ENCODE results near the gene S100P.

The S100P gene

GRCh38 chr4:6722891-6723290, 29.2 kb downstream of the S100P start:
- no peak for TF ChIP-seq TEAD4 (IDR thresholded peaks at IDR 0.05)

- TF ChIP-seq EP300 (IDR thresholded peaks at IDR 0.05; ENCODE audit: borderline replicate concordance) (no peak), TCF12 (IDR thresholded peaks at IDR 0.05; ENCODE audit: low read depth) (no peak), TEAD4 (IDR thresholded peaks at IDR 0.05) (no peak), NFIC (IDR thresholded peaks at IDR 0.05) (no peak), EGR1 (IDR thresholded peaks at IDR 0.05) (no peak), MAX (IDR thresholded peaks at IDR 0.05) (no peak), RAD21 (IDR thresholded peaks at IDR 0.05; ENCODE audit: low read depth) (no peak), TAF1 (IDR thresholded peaks at IDR 0.05; ENCODE audit: low read depth) (no peak), FOXM1 (IDR thresholded peaks at IDR 0.05; ENCODE audit: borderline replicate concordance, low read depth) (no peak), ZBTB7A (IDR thresholded peaks at IDR 0.05; ENCODE audit: low read depth) (no peak), YY1 (IDR thresholded peaks at IDR 0.05; ENCODE audit: low read depth) (no peak), CEBPB (IDR thresholded peaks at IDR 0.05) (no peak), USF1 (IDR thresholded peaks at IDR 0.05) (no peak), CREB1 (IDR thresholded peaks at IDR 0.05; ENCODE audit: low read depth) (no peak), REST (IDR thresholded peaks at IDR 0.05; ENCODE audit: low read depth) (no peak)
These were observed 30.2 kb downstream of the S100P start for GRCh38 chr4:6723851-6724250.

DNA sequence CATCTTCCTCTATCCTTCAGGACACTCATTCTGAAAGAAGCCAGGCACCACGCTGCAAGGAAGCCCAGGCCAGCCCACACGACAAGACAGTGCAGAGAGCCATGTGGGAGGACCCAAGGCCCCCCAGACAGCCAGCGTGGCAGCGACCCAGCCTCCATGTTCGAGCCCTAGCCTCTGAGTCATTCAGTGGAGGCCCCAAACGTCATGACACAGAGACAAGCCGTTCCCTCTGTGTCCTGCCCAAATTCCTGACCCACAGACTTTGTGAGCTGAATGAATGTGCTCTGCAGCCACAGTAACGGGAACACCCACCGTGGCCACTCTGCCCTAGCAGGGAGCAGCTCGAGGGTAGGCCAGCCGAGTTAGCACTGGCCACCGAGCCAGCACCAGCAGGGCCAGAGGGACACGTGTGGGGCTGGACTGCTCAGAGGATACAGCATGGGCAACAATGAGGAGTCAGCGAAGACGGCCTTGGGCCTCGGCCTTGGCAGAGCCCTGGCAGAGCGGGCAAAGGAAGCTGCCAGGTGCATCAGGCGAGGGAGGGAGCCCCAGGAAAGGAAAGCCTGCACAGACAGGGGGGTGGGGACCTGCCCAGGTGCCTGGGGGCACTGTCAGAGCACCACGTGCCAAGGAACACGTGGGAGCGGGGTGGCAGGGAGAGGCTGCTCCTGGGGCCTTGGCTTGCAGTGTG, 30.9 kb downstream of the S100P start:
- TF ChIP-seq TAF1 (IDR thresholded peaks at IDR 0.05; ENCODE audit: low read depth) (no peak), YY1 (IDR thresholded peaks at IDR 0.05; ENCODE audit: low read depth) (no peak), CEBPB (IDR thresholded peaks at IDR 0.05) (no peak), FOXM1 (IDR thresholded peaks at IDR 0.05; ENCODE audit: borderline replicate concordance, low read depth) (no peak), CREB1 (IDR thresholded peaks at IDR 0.05; ENCODE audit: low read depth) (no peak)

- no peak for TF ChIP-seq TAF1 (IDR thresholded peaks at IDR 0.05; ENCODE audit: low read depth)
- no peak for TF ChIP-seq USF1 (IDR thresholded peaks at IDR 0.05)
- TF ChIP-seq EP300 (IDR thresholded peaks at IDR 0.05; ENCODE audit: borderline replicate concordance) = no peak
- TF ChIP-seq YY1 (IDR thresholded peaks at IDR 0.05; ENCODE audit: low read depth) = no peak
- no peak for TF ChIP-seq CREB1 (IDR thresholded peaks at IDR 0.05; ENCODE audit: low read depth)
- TF ChIP-seq NFIC (IDR thresholded peaks at IDR 0.05) = no peak
- no peak for TF ChIP-seq REST (IDR thresholded peaks at IDR 0.05; ENCODE audit: low read depth)
- TF ChIP-seq ZBTB7A (IDR thresholded peaks at IDR 0.05; ENCODE audit: low read depth) = no peak
- no peak for TF ChIP-seq RAD21 (IDR thresholded peaks at IDR 0.05; ENCODE audit: low read depth)
These were observed 33.6 kb downstream of the S100P start for GRCh38 chr4:6727081-6727942.

GRCh38 chr4:6727943-6728250, 34.2 kb downstream of the S100P start:
- TF ChIP-seq NFIC (IDR thresholded peaks at IDR 0.05) = no peak
- TF ChIP-seq CREB1 (IDR thresholded peaks at IDR 0.05; ENCODE audit: low read depth) = no peak
- TF ChIP-seq YY1 (IDR thresholded peaks at IDR 0.05; ENCODE audit: low read depth) = no peak
- TF ChIP-seq EP300 (IDR thresholded peaks at IDR 0.05; ENCODE audit: borderline replicate concordance) = no peak
- TF ChIP-seq FOXM1 (IDR thresholded peaks at IDR 0.05; ENCODE audit: borderline replicate concordance, low read depth) = no peak
- no peak for TF ChIP-seq USF1 (IDR thresholded peaks at IDR 0.05)
- no peak for TF ChIP-seq EGR1 (IDR thresholded peaks at IDR 0.05)
- TF ChIP-seq TCF12 (IDR thresholded peaks at IDR 0.05; ENCODE audit: low read depth) = no peak
- no peak for TF ChIP-seq TEAD4 (IDR thresholded peaks at IDR 0.05)

Measured in Ishikawa (cell line).